HEK293T (cell line): ENCODE results near the gene KIF1A.

Experiments
- CTCF ChIA-PET: fragments of 350-600 bp; formaldehyde crosslinking; extraction: SDS; loops from one replicate; lab custom pipeline; 2021; ENCODE audit warnings: antibody characterized with exemption, inconsistent platforms; lab: Yijun Ruan, JAX
- POLR2A ChIA-PET: fragments of 350-600 bp; formaldehyde crosslinking; extraction: SDS; loops from one replicate; lab custom pipeline; 2020; ENCODE audit warnings: antibody characterized with exemption, inconsistent platforms; lab: Yijun Ruan, JAX
- DNase-seq: peaks from one replicate; pipeline ENCODE4 v3.0.0; 2012; ENCODE audit warnings: mixed read lengths; ENCODE audit errors: extremely low spot score
- ARNT ChIP-seq: fragments of 450-650 bp; IDR thresholded peaks from 2 replicates; pipeline ENCODE4 v1.6.1; 2017; ENCODE audit warnings: mild to moderate bottlenecking
- BHLHE40 ChIP-seq: fragments of 450-650 bp; IDR thresholded peaks from 2 replicates; pipeline ENCODE4 v1.6.1; 2016; ENCODE audit warnings: mild to moderate bottlenecking, moderate library complexity, borderline replicate concordance
- CTBP1 ChIP-seq: fragments of 450-650 bp; IDR thresholded peaks from 2 replicates; pipeline ENCODE4 v1.6.1; 2016; ENCODE audit warnings: borderline replicate concordance
- ELF4 ChIP-seq: fragments of 450-650 bp; IDR thresholded peaks from 2 replicates; pipeline ENCODE4 v1.6.1; 2017; ENCODE audit warnings: antibody characterized with exemption
- FOXA1 ChIP-seq: fragments of 450-650 bp; IDR thresholded peaks from 2 replicates; pipeline ENCODE4 v1.6.1; 2016; ENCODE audit warnings: mild to moderate bottlenecking
- FOXK2 ChIP-seq: fragments of 450-650 bp; IDR thresholded peaks from 2 replicates; pipeline ENCODE4 v1.6.1; 2016; ENCODE audit warnings: mild to moderate bottlenecking
- FOXM1 ChIP-seq: fragments of 450-650 bp; IDR thresholded peaks from 2 replicates; pipeline ENCODE4 v1.6.1; 2017; ENCODE audit warnings: mild to moderate bottlenecking, borderline replicate concordance
- HDGF ChIP-seq: fragments of 450-650 bp; IDR thresholded peaks from 2 replicates; pipeline ENCODE4 v1.6.1; 2017; ENCODE audit warnings: antibody characterized with exemption, borderline replicate concordance
- L3MBTL2 ChIP-seq: fragments of 450-650 bp; conservative IDR thresholded peaks from 2 replicates; pipeline ENCODE4 v1.6.1; 2016; ENCODE audit warnings: mild to moderate bottlenecking
- LEF1 ChIP-seq: fragments of 450-650 bp; IDR thresholded peaks from 2 replicates; pipeline ENCODE4 v1.6.1; 2017; ENCODE audit warnings: mild to moderate bottlenecking, borderline replicate concordance
- NFRKB ChIP-seq: fragments of 450-650 bp; IDR thresholded peaks from 2 replicates; pipeline ENCODE4 v1.6.1; 2016; ENCODE audit warnings: mild to moderate bottlenecking, moderate library complexity
- SP1 ChIP-seq: fragments of 450-650 bp; IDR thresholded peaks from 2 replicates; pipeline ENCODE4 v1.6.1; 2017
- SUZ12 ChIP-seq: fragments of 450-650 bp; IDR thresholded peaks from 2 replicates; pipeline ENCODE4 v1.6.1; 2016; ENCODE audit warnings: mild to moderate bottlenecking
- TARDBP ChIP-seq: fragments of 450-650 bp; IDR thresholded peaks from 2 replicates; pipeline ENCODE4 v1.6.1; 2016
- ZNF384 ChIP-seq: fragments of 450-650 bp; IDR thresholded peaks from 2 replicates; pipeline ENCODE4 v1.6.1; 2016
- TF ChIP-seq, protein P1 (sequence below): fragments of 450-650 bp; IDR thresholded peaks from 2 replicates; pipeline ENCODE4 v1.6.1; 2016

Gene KIF1A

DNA sequence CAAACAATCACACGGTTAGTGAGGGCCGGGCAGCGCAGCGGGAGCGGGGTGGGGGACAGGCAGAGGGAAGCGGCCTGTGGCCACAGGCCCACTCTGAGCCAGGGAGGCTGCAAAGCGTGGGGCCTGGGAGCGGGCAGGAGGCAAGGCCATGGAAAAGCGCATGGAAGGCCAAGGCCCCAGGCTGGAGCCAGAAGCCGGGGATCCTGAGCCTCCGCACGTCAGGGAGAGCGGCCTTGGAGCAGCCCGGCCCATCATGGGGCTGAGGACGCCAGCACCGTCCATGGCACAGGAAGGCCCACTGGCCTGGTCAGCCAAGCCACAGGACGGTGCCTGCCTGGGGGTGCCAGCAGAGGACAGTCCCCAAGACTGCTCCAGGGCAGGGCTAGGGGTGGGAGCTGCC is 85.3 kb downstream of the KIF1A start:
- ChIA-PET CTCF (no interaction called here), POLR2A (no interaction called here)
- DNase-seq: no peak
- TF ChIP-seq SP1: no peak
- no peak for TF ChIP-seq ELF4
- no peak for TF ChIP-seq SUZ12
- TF ChIP-seq CTBP1: no peak
- no peak for TF ChIP-seq TARDBP
- TF ChIP-seq BHLHE40: no peak
- TF ChIP-seq L3MBTL2: no peak
- TF ChIP-seq ARNT: no peak
- no peak for TF ChIP-seq ZNF384
- no peak for TF ChIP-seq FOXM1
- TF ChIP-seq NFRKB: no peak
- no peak for TF ChIP-seq LEF1
- no peak for TF ChIP-seq FOXK2
- TF ChIP-seq FOXA1: no peak
- TF ChIP-seq, protein P1, sequence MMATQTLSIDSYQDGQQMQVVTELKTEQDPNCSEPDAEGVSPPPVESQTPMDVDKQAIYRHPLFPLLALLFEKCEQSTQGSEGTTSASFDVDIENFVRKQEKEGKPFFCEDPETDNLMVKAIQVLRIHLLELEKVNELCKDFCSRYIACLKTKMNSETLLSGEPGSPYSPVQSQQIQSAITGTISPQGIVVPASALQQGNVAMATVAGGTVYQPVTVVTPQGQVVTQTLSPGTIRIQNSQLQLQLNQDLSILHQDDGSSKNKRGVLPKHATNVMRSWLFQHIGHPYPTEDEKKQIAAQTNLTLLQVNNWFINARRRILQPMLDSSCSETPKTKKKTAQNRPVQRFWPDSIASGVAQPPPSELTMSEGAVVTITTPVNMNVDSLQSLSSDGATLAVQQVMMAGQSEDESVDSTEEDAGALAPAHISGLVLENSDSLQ: no peak

DNA sequence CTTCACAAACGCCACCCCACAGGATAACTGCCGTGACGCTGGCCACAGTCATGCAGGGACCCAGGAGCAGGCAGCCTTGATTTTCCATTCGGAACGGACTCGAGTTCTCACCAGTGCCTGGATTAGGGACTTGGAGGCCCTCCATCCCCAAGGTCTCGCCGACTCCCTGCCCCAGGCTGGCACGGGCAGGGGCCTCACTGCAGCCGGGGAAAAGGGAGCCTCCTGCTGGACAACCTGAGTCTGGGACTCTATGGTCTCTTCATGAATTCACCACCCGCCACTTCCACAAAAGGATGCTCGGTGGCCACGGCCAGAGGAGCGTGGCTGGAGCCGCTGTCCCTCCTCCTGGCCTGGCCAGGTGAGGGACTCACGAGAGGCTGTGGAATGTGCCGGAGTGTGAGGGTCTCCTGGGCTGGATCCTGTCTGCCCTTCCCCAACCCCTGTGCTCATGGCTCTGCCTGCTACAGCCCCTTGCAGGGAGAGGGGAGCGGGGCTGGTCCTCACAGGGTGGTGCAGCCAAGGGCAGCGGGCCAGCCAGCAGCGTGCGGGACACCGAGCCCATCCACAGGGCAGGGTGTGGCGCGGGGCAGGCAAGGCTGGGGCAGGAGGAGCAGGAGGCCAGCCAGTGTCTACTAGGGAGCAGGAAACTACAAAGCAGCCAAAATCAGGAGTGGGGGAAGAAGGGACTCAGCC is 86.1 kb downstream of the KIF1A start:
- DNase-seq: peak; percentile 34
- TF ChIP-seq HDGF: no peak
- no peak for TF ChIP-seq FOXA1
- no peak for TF ChIP-seq BHLHE40
- no peak for TF ChIP-seq TARDBP
- no peak for TF ChIP-seq NFRKB
- TF ChIP-seq SP1: no peak
- CTCF ChIA-PET: no interaction called here
- POLR2A ChIA-PET: no interaction called here

DNA sequence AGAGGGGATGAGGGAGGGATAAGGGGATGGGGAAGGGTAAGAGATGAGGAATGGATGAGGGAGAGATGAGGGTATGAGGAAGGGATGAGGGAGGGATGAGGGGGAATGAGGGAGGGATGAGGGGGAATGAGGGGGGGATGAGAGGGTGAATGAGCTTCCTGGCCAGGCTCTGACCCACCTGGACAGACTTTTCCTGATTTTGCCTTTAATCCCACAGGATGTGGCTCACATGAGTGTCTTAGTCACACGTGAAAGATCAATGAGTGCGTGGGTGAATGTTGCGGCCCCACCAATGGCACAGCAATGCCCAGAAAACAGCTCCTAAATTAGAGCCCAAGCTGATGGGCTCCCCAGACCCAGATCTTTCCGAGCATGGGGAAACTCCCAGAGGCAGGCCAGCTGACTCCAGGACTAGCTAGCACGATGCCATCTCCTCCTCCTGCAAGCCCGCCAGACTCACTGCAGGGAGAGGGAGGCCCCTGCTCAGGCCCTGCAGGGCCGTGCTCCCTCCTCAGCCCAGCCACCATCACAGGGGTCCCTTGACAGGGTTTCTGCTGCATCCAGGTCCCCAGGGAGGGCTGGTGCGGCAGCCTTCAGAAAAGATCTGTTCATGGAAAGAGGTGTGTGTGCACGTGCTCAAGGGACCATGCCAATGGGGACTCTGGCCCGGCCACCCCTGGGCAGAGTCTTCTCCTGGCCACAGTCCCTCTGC is 87.0 kb downstream of the KIF1A start:
- DNase-seq: no peak
- POLR2A ChIA-PET: no interaction called here
- CTCF ChIA-PET: no interaction called here
- no peak for TF ChIP-seq FOXA1
- no peak for TF ChIP-seq NFRKB
- TF ChIP-seq, protein P1: no peak; the same call in 1 of the 2 replicates
- no peak for TF ChIP-seq SUZ12
- no peak for TF ChIP-seq BHLHE40
- TF ChIP-seq SP1: no peak
- TF ChIP-seq ZNF384: no peak
- TF ChIP-seq L3MBTL2: no peak
- TF ChIP-seq FOXM1: no peak

DNA sequence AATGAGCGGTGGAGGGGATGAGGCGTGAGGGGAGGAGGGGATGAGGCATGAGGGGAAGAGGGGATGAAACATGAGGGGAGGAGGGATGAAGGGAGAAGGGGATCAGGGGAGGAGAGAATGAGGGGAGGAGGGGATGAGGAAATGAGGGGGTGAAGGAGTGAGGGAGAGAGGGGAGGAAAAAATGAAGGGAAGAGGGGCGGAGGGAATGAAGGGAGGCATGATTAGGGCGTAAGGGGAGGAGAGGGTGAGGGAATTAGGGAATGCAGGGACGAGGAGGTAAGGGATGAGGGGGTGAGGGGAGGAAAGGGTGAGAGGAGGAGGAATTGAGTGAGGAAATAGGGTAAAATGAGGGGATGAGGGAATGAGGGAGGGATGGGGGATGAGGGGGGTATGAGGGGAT is 87.8 kb downstream of the KIF1A start:
- ChIA-PET POLR2A (no interaction called here), CTCF (no interaction called here)

DNA sequence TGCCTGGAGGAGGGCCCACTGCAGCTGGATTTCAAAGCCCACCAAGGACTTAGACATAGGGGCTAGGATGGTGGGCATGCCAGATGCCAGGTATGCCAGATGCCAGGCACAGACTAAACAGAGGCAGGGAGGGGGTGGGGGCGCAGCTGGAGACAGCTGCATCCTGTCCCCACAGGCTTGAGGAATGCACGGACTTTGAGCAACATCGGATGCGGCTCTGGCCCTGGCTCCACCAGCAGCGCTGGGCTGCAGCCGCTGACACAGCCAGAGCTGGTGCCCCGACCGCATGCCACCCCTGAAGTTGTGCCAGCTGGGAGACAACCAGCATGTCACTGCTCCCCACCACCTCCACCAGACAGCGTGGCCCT is 88.9 kb downstream of the KIF1A start:
- TF ChIP-seq FOXA1 (no peak), ELF4 (no peak), FOXM1 (no peak), L3MBTL2 (no peak), LEF1 (no peak), ARNT (no peak), CTBP1 (no peak), SUZ12 (no peak), FOXK2 (no peak), TARDBP (no peak), ZNF384 (no peak), SP1 (no peak)
- POLR2A ChIA-PET: no interaction called here
- DNase-seq: no peak
- CTCF ChIA-PET: no interaction called here

More for the DNA sequence above, 87.8 kb downstream of the KIF1A start:
- DNase-seq: no peak
- TF ChIP-seq FOXM1: no peak
- no peak for TF ChIP-seq SP1

- CTCF ChIA-PET: no interaction called here
- POLR2A ChIA-PET: no interaction called here
- TF ChIP-seq ELF4 (no peak), NFRKB (no peak), BHLHE40 (no peak), ARNT (no peak), FOXK2 (no peak), TARDBP (no peak), SUZ12 (no peak), SP1 (no peak), L3MBTL2 (no peak), LEF1 (no peak), HDGF (no peak), FOXM1 (no peak), ZNF384 (no peak), FOXA1 (no peak), CTBP1 (no peak)
- TF ChIP-seq, protein P1: no peak
- DNase-seq: no peak
Measured at GRCh38 chr2:240730501-240731177, 89.4 kb downstream of the KIF1A start.
